HG03378 (cell line): ENCODE data around the gene BNIP5.

Experiments used
- ATAC-seq: cut with Tn5 transposase; IDR thresholded peaks from one replicate; pipeline ENCODE4 v1.9.1; 2021; ENCODE audit warnings: mild to moderate bottlenecking, moderate library complexity; ENCODE audit not compliant: unreplicated experiment

Gene BNIP5

DNA sequence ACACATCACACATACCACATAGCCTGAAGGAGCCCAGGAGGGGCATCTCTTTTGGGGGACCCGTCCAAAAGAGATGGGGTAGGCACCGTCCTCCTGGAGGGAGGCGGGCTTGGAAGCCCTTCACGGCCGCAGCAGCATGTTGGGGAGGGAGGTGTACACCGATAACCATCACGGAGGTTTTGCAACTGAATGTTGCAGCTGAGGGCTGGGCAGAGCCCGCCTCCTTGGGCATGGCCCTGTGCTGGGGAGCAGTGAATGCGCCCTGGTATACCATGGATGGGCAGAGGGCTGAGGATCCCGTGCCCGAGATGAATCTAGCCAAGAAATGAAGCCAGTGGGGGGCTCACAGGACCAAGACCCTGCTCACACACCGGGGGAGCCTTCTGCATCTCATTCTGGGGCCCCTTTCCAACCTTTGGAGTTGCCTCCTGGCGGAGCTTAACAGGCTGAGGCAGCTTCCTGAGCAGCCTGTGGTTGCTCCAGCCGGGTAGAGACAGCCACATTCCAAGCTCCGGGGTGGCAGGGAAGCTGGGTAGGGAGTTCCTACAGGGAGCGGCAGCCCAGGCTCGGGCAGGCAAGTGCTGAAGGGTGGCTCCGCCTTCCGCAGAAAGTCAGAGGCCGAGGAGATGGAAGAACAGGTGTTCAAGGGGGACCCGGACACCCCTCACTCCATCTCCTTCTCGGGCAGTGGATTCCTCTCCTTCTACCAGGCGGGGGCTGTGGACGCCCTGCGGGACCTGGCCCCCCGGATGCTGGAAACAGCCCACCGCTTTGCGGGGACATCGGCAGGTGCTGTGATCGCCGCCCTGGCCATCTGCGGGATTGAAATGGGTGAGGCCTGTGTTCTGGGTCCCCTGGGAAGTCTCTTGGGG is 66.6 kb downstream of the BNIP5 start, which contains the start of gene PNPLA1:
Gene PNPLA1, plus strand, starts transcription at position 227 of the 872 bp plus-strand sequence. Its CDS starts 400 bp downstream, at position 627.
- no peak for ATAC-seq

DNA sequence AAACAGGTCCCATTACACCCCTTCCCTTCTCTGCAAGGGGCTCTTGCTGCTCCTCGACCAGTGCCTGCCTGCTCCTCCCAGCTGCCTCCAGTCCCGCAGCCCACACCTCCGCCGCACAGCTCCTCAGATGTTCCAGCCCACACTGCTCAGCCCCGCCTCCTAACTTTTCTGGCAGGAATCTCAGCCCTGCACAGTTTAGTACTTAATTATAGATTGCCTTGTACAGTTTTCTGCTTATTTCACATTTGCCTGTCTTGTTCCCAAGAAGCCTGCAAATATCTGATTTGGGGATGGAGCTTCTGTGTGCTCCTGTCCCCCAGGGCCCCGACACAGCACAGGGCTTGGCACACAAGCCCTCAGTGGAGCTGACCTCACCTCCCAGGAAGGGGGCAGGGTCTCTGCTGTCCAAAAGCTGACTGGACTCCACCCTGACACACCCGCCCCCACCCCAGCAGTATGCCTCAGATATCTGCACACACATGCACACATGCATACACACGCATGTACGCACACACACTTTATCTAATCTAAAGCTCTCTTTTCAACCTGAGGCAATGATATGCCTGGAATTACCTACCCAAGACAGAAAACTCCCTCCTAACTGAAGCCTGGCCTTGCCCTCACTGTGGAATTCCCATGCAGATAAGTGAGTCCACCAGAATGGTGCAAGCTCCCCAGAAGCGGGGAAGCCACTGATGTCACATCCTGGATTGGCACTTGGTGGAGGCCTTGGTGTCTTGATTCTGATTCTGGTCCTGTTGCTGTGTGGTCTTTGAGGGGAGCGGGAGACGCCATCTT is 68.0 kb downstream of the BNIP5 start:
- no peak for ATAC-seq

DNA sequence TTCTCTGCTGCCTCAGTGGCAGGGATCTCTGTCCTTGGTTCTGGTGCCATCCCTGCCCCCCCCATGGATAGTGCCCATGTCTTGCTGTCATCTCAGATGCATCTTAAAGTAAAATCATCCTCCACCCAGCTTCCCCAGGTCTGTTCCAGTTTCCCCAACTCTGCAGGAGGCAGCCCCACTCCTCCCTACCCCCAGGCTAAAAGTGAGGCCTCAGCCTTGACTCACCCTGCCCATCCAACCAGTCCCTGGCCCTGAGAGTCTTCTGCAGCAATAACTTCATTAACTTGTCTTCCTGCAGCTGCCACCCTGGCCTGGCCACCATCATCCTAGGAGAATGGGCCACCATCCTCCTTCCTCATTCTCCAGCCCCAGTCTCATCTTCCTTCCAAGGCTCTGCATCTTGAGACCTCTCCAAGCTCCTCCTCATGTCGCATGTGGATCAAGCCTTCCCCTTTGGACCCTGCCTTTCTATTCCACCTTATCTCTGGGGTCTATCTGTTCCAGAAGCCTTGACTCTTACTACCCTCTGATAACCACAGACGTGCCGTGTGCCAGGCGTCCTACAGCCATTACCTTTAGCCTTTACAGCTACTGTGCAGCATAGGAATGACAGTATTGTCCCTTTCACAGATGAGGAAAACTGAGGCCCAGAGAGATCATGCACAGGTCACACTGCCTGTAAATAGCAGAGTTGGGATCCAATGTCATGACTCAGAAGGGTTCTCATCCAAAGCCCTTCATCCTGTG is 68.8 kb downstream of the BNIP5 start:
- no peak for ATAC-seq

DNA sequence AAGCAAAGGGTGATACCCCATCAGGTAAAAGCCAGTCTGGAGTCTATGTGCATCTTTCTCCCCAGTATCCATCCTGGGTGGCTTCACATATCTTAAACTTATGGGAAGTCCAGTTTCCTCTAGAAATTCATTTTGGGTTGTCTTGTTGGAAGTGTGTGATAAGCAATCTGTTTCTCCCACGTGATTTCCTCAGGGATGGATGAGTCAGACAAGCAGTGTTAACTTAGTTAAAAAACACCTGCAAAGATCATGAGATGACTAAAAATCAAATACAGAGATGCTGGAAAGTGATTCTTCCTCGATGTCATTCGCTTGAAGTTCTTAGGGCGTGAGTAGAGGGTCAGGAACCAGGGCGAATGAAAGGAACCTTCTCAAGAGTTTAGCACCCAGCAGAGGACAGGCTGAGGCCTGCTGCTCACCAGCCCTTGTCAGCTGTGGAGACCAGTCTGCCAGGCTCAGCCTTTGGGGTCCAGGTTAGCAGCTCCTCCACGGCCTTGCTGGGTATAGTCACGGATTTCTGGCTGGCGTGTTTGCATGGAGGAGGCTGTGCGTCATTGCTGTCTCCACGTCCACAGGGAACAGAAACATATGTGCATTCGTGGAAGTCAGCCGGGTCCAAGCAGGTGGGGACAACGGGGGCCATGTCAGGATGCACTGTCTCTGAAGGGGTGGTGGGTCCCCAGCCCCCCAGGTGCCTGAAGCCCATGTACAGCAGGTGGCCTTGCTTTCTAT is 69.6 kb downstream of the BNIP5 start:
- ATAC-seq = no peak
